H1 (cell line): ENCODE results near the gene B3GALT5. TPM values are rescaled to one million over a fixed set of nuclear protein-coding genes. Genes with fewer than 3 reads are reported as not detected.

Source experiments
- CTCF ChIA-PET: fragments of 300-600 bp; sonication (Branson Sonifier 250); formaldehyde crosslinking; loops from one replicate; lab custom pipeline; 2021; ENCODE audit not compliant: partially characterized antibody; lab: Charles Lee
- POLR2A ChIA-PET: fragments of 300-600 bp; sonication (Branson Sonifier 250); formaldehyde crosslinking; loops from one replicate; lab custom pipeline; 2021; ENCODE audit warnings: inconsistent platforms; ENCODE audit not compliant: partially characterized antibody; lab: Charles Lee
- DNase-seq, 2 experiments: peaks; one replicate each; pipeline versions ENCODE4 v3.0.0 to v3.0.0-alpha.2; 2010 to 2022; ENCODE audit warnings: low spot score in 2 of 2, low read depth in 1 of 2, mixed read lengths in 1 of 2
- FAIRE-seq: peaks from 2 replicates; lab custom pipeline; 2011; peaks lifted over from hg19 to GRCh38; lab: Jason Lieb, UNC
- H2AFZ ChIP-seq: 2 replicates; pipeline ENCODE4 v1.8.1; 2012; ENCODE audit warnings: low read length, inconsistent platforms
- H2AK5ac ChIP-seq: 2 replicates; pipeline ENCODE4 v1.6.1; 2013; ENCODE audit warnings: low read depth, low read length
- H2BK120ac ChIP-seq: replicated peaks from 2 replicates; pipeline ENCODE3; 2013; ENCODE audit warnings: low read depth, low read length, inconsistent platforms
- H2BK12ac ChIP-seq: 2 replicates; pipeline ENCODE4 v1.6.1; 2013; ENCODE audit warnings: low read depth, low read length
- H2BK15ac ChIP-seq: 2 replicates; pipeline ENCODE4 v1.6.1; 2013; ENCODE audit warnings: low read length
- H2BK20ac ChIP-seq: 2 replicates; pipeline ENCODE4 v1.6.1; 2013; ENCODE audit warnings: low read length
- H2BK5ac ChIP-seq: 2 replicates; pipeline ENCODE4 v1.6.1; 2013; ENCODE audit warnings: low read depth, low read length
- H3K14ac ChIP-seq: 2 replicates; pipeline ENCODE4 v1.6.1; 2013; ENCODE audit warnings: inconsistent platforms; ENCODE audit not compliant: insufficient read length
- H3K18ac ChIP-seq: 2 replicates; pipeline ENCODE4 v1.6.1; 2013; ENCODE audit warnings: low read length; ENCODE audit errors: extremely low read depth
- H3K23ac ChIP-seq: 2 replicates; pipeline ENCODE4 v1.6.1; 2013; ENCODE audit warnings: inconsistent platforms; ENCODE audit not compliant: insufficient read length
- H3K23me2 ChIP-seq: 2 replicates; pipeline ENCODE4 v1.6.1; 2013; ENCODE audit warnings: low read depth, low read length
- H3K27ac ChIP-seq: 2 replicates; pipeline ENCODE4 v1.6.1; 2011; ENCODE audit warnings: low read depth, low read length, inconsistent platforms
- H3K27me3 ChIP-seq, 4 experiments: replicated peaks in 1 of 4; 1 replicate in 1 of 4; 2 replicates in 3 of 4; pipeline versions ENCODE4 v1.6.1 to v1.8.1; 2011 to 2013; ENCODE audit warnings: low read length in 3 of 4, mild to moderate bottlenecking in 3 of 4, inconsistent platforms in 2 of 4, mixed read lengths in 2 of 4, moderate library complexity in 1 of 4; ENCODE audit not compliant: control insufficient read depth in 3 of 4, insufficient read depth in 3 of 4; ENCODE audit errors: extremely low read depth in 1 of 4
- H3K36me3 ChIP-seq, 4 experiments: 2 replicates each; pipeline versions ENCODE4 v1.6.1 to v1.8.1; 2011 to 2013; ENCODE audit warnings: mild to moderate bottlenecking in 4 of 4, low read length in 3 of 4, moderate library complexity in 2 of 4, control low read depth in 1 of 4, inconsistent platforms in 1 of 4; ENCODE audit not compliant: insufficient read depth in 4 of 4, control insufficient read depth in 2 of 4
- H3K4ac ChIP-seq: replicated peaks from 2 replicates; pipeline ENCODE3; 2013; ENCODE audit warnings: low read length, low read depth, mixed read lengths, inconsistent platforms; ENCODE audit not compliant: insufficient read length
- H3K4me1 ChIP-seq, 4 experiments: replicated peaks in 1 of 4; 1 replicate in 1 of 4; 2 replicates in 3 of 4; pipeline versions ENCODE4 v1.6.1 to v1.8.1; 2011 to 2013; ENCODE audit warnings: low read length in 3 of 4, inconsistent platforms in 2 of 4, mixed read lengths in 1 of 4; ENCODE audit not compliant: insufficient read depth in 4 of 4, control insufficient read depth in 3 of 4
- H3K4me2 ChIP-seq, 2 experiments: 2 replicates each; pipeline versions ENCODE4 v1.6.1 to v1.8.1; 2011 to 2013; ENCODE audit warnings: low read depth in 2 of 2, low read length in 2 of 2, control low read depth in 1 of 2, inconsistent platforms in 1 of 2, mild to moderate bottlenecking in 1 of 2; ENCODE audit not compliant: insufficient read depth in 1 of 2
- H3K4me3 ChIP-seq, 4 experiments: fragments of 200-600, 300-600 bp in 1 of 4; sonication (generic), shearing (Covaris generic), sonication (Bioruptor Twin) in 1 of 4; 2 replicates each; pipeline versions ENCODE4 v1.5.1 to v1.8.1; 2011 to 2016; ENCODE audit warnings: low read length in 4 of 4, low read depth in 3 of 4, control low read depth in 2 of 4, inconsistent platforms in 2 of 4, mild to moderate bottlenecking in 2 of 4, mixed read lengths in 1 of 4, moderate library complexity in 1 of 4; ENCODE audit not compliant: insufficient read depth in 2 of 4; ENCODE audit errors: extremely low read depth in 1 of 4
- H3K56ac ChIP-seq: replicated peaks from 2 replicates; pipeline ENCODE3; 2013; ENCODE audit warnings: low read depth, mild to moderate bottlenecking, mixed read lengths, low read length, inconsistent platforms; ENCODE audit not compliant: insufficient read length
- H3K79me1 ChIP-seq: 2 replicates; pipeline ENCODE4 v1.6.1; 2013; ENCODE audit warnings: low read depth, low read length, control low read depth
- H3K79me2 ChIP-seq, 2 experiments: 2 replicates each; pipeline versions ENCODE4 v1.6.1 to v1.8.1; 2012 to 2013; ENCODE audit warnings: low read length in 2 of 2, mild to moderate bottlenecking in 2 of 2, inconsistent platforms in 1 of 2; ENCODE audit not compliant: insufficient read depth in 2 of 2, control insufficient read depth in 1 of 2
- H3K9ac ChIP-seq, 4 experiments: replicated peaks in 1 of 4; 1 replicate in 1 of 4; 2 replicates in 3 of 4; pipeline versions ENCODE4 v1.6.1 to v1.8.1; 2011 to 2013; ENCODE audit warnings: low read depth in 3 of 4, low read length in 3 of 4, control low read depth in 2 of 4, mild to moderate bottlenecking in 2 of 4, moderate library complexity in 2 of 4, inconsistent platforms in 1 of 4; ENCODE audit errors: extremely low read depth in 1 of 4
- H3K9me3 ChIP-seq, 2 experiments: 2 replicates each; pipeline versions ENCODE4 v1.6.1 to v1.8.1; 2012 to 2013; ENCODE audit warnings: mild to moderate bottlenecking in 2 of 2, moderate library complexity in 2 of 2, control low read depth in 1 of 2, inconsistent platforms in 1 of 2, low read depth in 1 of 2, low read length in 1 of 2, mixed read lengths in 1 of 2; ENCODE audit not compliant: insufficient read depth in 2 of 2
- H4K20me1 ChIP-seq, 2 experiments: replicated peaks in 1 of 2; 2 replicates each; pipeline versions ENCODE3 to v1.8.1; 2011 to 2013; ENCODE audit warnings: inconsistent platforms in 2 of 2, low read length in 2 of 2, mild to moderate bottlenecking in 1 of 2; ENCODE audit not compliant: insufficient read depth in 2 of 2, control insufficient read depth in 1 of 2
- H4K5ac ChIP-seq: 2 replicates; pipeline ENCODE4 v1.6.1; 2013; ENCODE audit warnings: low read length, low read depth, mixed read lengths, inconsistent platforms; ENCODE audit not compliant: insufficient read length
- H4K8ac ChIP-seq: 2 replicates; pipeline ENCODE4 v1.8.0; 2013; ENCODE audit warnings: mild to moderate bottlenecking, moderate library complexity, low read length, inconsistent platforms; ENCODE audit not compliant: insufficient read depth; ENCODE audit errors: extremely low read depth
- H4K91ac ChIP-seq: replicated peaks from 2 replicates; pipeline ENCODE3; 2013; ENCODE audit warnings: low read length, mixed read lengths, inconsistent platforms; ENCODE audit not compliant: insufficient read length
- EGR1 ChIP-seq: IDR thresholded peaks from 2 replicates; pipeline ENCODE4 v1.6.1; 2011; ENCODE audit warnings: low read depth, low read length, borderline replicate concordance
- HDAC2 ChIP-seq, 2 experiments: fragments of 300-600 bp in 1 of 2; sonication (generic) in 1 of 2; IDR thresholded peaks; 2 replicates each; pipeline ENCODE4 v1.6.1; 2011 to 2012; ENCODE audit warnings: low read depth in 2 of 2, low read length in 2 of 2, mild to moderate bottlenecking in 2 of 2, moderate library complexity in 2 of 2, borderline replicate concordance in 1 of 2, inconsistent platforms in 1 of 2
- JUND ChIP-seq: IDR thresholded peaks from 2 replicates; pipeline ENCODE4 v1.6.1; 2011; ENCODE audit warnings: mild to moderate bottlenecking, improper control_type of control experiment, low read length
- KDM5A ChIP-seq: fragments of 200-600 bp; IDR thresholded peaks from 2 replicates; pipeline ENCODE4 v1.7.1; 2012; ENCODE audit warnings: mild to moderate bottlenecking, low read length, inconsistent platforms, mixed read lengths
- NANOG ChIP-seq: IDR thresholded peaks from 2 replicates; pipeline ENCODE4 v1.6.1; 2011; ENCODE audit warnings: low read length, low read depth, mild to moderate bottlenecking, inconsistent platforms; ENCODE audit not compliant: insufficient read depth, poor library complexity, severe bottlenecking
- POLR2A ChIP-seq, 2 experiments: IDR thresholded peaks; 1 replicate in 1 of 2; 2 replicates in 1 of 2; pipeline ENCODE4 v1.6.1; 2011; ENCODE audit warnings: low read depth in 2 of 2, low read length in 2 of 2, mild to moderate bottlenecking in 2 of 2; ENCODE audit errors: control extremely low read depth in 1 of 2
- RAD21 ChIP-seq, 2 experiments: IDR thresholded peaks in 1 of 2; conservative IDR thresholded peaks in 1 of 2; 2 replicates each; pipeline ENCODE4 v1.6.1; 2011; ENCODE audit warnings: low read depth in 2 of 2, low read length in 2 of 2, improper control_type of control experiment in 1 of 2, inconsistent platforms in 1 of 2, mild to moderate bottlenecking in 1 of 2, moderate library complexity in 1 of 2
- SP1 ChIP-seq: IDR thresholded peaks from 2 replicates; pipeline ENCODE4 v1.6.1; 2011; ENCODE audit warnings: low read depth, low read length
- TAF1 ChIP-seq: IDR thresholded peaks from 2 replicates; pipeline ENCODE4 v1.6.1; 2011; ENCODE audit warnings: mild to moderate bottlenecking, low read depth, low read length
- TCF12 ChIP-seq: IDR thresholded peaks from 2 replicates; pipeline ENCODE4 v1.6.1; 2011; ENCODE audit warnings: low read depth, mild to moderate bottlenecking, low read length
- WGBS, 2 experiments: shearing (Covaris generic) in 1 of 2; methylation state at CpG; one replicate each; pipeline versions ENCODE4 v1.1.6 to v1.1.7; 2013 to 2015; ENCODE audit warnings: low lambda C conversion rate in 2 of 2, mixed read lengths in 2 of 2, inconsistent platforms in 1 of 2, low coverage in 1 of 2, missing lambda C conversion rate in 1 of 2; ENCODE audit not compliant: insufficient replicate concordance in 2 of 2, insufficient coverage in 1 of 2, insufficient read length in 1 of 2; ENCODE audit errors: extremely low coverage in 1 of 2, missing lambda C conversion rate in 1 of 2; 5-methylcytosine and 5-hydroxymethylcytosine counted together
- polyA plus RNA-seq, 7 experiments: library from polyadenylated mRNA; depleted of rRNA in 3 of 7; stranded (reverse) in 5 of 7; unstranded in 2 of 7; fragments of >200 nt in 5 of 7; fragments of 200-250 nt in 2 of 7; gene quantifications; 1 replicate in 5 of 7; 2 replicates in 1 of 7; 4 replicates in 1 of 7; pipeline versions ENCODE4 v1.2.1 to v1.2.3, GENCODE V29; 2011 to 2013; ENCODE audit warnings: missing spikeins in 2 of 7, mixed read lengths in 2 of 7
- total RNA-seq: library from RNA; stranded (reverse); fragmentation: NEBNext Ultra II Directional; extraction: Animal tissue kit (Norgen Biotek cat#: 25700); gene quantifications from 2 replicates; pipeline ENCODE4 v1.2.1, GENCODE V29; 2021

B3GALT5 gene
- total and polyA plus RNA-seq, 2 of the 8 experiments (the other 6 are each of a cell fraction or from before 2014, with no cell fraction given), result 11.9 to 25.1 TPM

- Histone ChIP-seq H2BK120ac (no peak overlapping the region), H3K56ac (no peak overlapping the region), H3K23ac (no peak overlapping the region), H3K27ac (no peak overlapping the region), H3K18ac (no peak overlapping the region), H2AK5ac (no peak overlapping the region), H3K79me2 (no peaks in the 10 kb centered on the region), H4K20me1 (no peaks in the 10 kb centered on the region), H4K5ac (no peak overlapping the region), H3K4me3 (no peak overlapping the region), H3K4me2 (no peak overlapping the region), H3K9me3 (peaks cover 5 to 7% of the 10 kb centered on the region in 2 experiments; a peak in 1 of 4 replicates), H2AFZ (no peak overlapping the region), H3K27me3 (no peaks in the 10 kb centered on the region), H2BK15ac (no peak overlapping the region), H4K91ac (no peak overlapping the region), H3K4ac (no peak overlapping the region), H3K23me2 (no peaks in the 10 kb centered on the region), H3K9ac (no peak overlapping the region), H3K14ac (no peak overlapping the region), H2BK12ac (no peak overlapping the region), H3K4me1 (peaks cover 0 to 3% (median 0%) of the 10 kb centered on the region in 4 experiments; a peak in 2 of 7 replicates), H2BK5ac (no peak overlapping the region), H2BK20ac (no peak overlapping the region), H3K79me1 (no peaks in the 10 kb centered on the region), H4K8ac (no peak overlapping the region), H3K36me3 (peaks cover 0 to 4% (median 0%) of the 10 kb centered on the region in 4 experiments; a peak in 1 of 8 replicates)
- CTCF ChIA-PET, result interaction anchor here (0.6 to 1.5 kb wide), 3 partner anchors 12 to 33 kb away, joined by 3 to 6 read pairs (median 4); no protein-coding TSS in a partner anchor
- no peak for TF ChIP-seq RAD21 (IDR thresholded peaks at IDR 0.05 in 1 of 2, conservative IDR thresholded peaks at IDR 0.05 in 1 of 2; ENCODE audit: low read depth in 2 of 2, low read length in 2 of 2)
- no peak for TF ChIP-seq EGR1
- no peak for TF ChIP-seq POLR2A (IDR thresholded peaks at IDR 0.05; ENCODE audit: control extremely low read depth in 1 of 2, low read depth in 2 of 2, low read length in 2 of 2)
- no peak for TF ChIP-seq HDAC2 (IDR thresholded peaks at IDR 0.05; ENCODE audit: borderline replicate concordance in 1 of 2, low read depth in 2 of 2, low read length in 2 of 2)
- TF ChIP-seq JUND, result no peak
- TF ChIP-seq TAF1, result no peak
- no peak for TF ChIP-seq SP1
- TF ChIP-seq NANOG, result no peak
- no peak for TF ChIP-seq TCF12
- no peak for TF ChIP-seq KDM5A
- 95% methylated on average over 2 of the region's 2 CpGs; no CpG with 5 or more reads in 1 of the 2 experiments for WGBS, 2 experiments
- FAIRE-seq, result no peak
- POLR2A ChIA-PET, result no interaction called here
- no peak for DNase-seq
Observed at GRCh38 chr21:39681845-39682244, 69.1 kb downstream of the B3GALT5 start.
